SK-N-SH (cell line): ENCODE measurements around the gene SPOCK3. TPM values are rescaled to one million over a fixed set of nuclear protein-coding genes. Genes with fewer than 3 reads are reported as not detected.

ENCODE experiments used
- CTCF ChIA-PET: fragments of 300-600, 350-600 bp; formaldehyde crosslinking; extraction: SDS; loops from one replicate; lab custom pipeline; 2021; lab: Yijun Ruan, JAX
- POLR2A ChIA-PET: fragments of 350-600 bp; sonication (Branson Sonifier 250); formaldehyde crosslinking; extraction: SDS; loops from one replicate; lab custom pipeline; 2020; ENCODE audit warnings: antibody characterized with exemption, inconsistent platforms; lab: Yijun Ruan, JAX
- DNase-seq: peaks from one replicate; pipeline ENCODE4 v3.0.0; 2012
- H2AFZ ChIP-seq: fragments of 200-600 bp; sonication (generic); 2 replicates; pipeline ENCODE4 v1.8.1; 2016; ENCODE audit warnings: antibody characterized with exemption, mild to moderate bottlenecking, low read depth
- H3F3A ChIP-seq: fragments of 200-600 bp; sonication (generic); replicated peaks from 2 replicates; pipeline ENCODE3; 2016; ENCODE audit warnings: antibody characterized with exemption, mild to moderate bottlenecking; ENCODE audit not compliant: insufficient read depth
- H3K27ac ChIP-seq, 2 experiments: fragments of 200-500 bp in 1 of 2; fragments of 200-600 bp in 1 of 2; sonication (Bioruptor generic) in 1 of 2; sonication (generic), shearing (Covaris generic) in 1 of 2; 2 replicates each; pipeline versions ENCODE4 v1.5.1 to v1.6.1; 2014 to 2016; ENCODE audit warnings: low read depth in 2 of 2, inconsistent platforms in 1 of 2, low read length in 1 of 2, mild to moderate bottlenecking in 1 of 2, mixed read lengths in 1 of 2
- H3K27me3 ChIP-seq: fragments of 200-600 bp; sonication (generic), shearing (Covaris generic); 2 replicates; pipeline ENCODE4 v1.6.1; 2016; ENCODE audit warnings: mixed run types; ENCODE audit not compliant: insufficient read depth
- H3K36me3 ChIP-seq, 2 experiments: fragments of 200-500 bp in 1 of 2; fragments of 200-600 bp in 1 of 2; sonication (Bioruptor generic) in 1 of 2; sonication (generic) in 1 of 2; replicated peaks in 1 of 2; 2 replicates each; pipeline versions ENCODE3 to v1.5.1; 2014 to 2016; ENCODE audit warnings: low read length in 1 of 2, mild to moderate bottlenecking in 1 of 2; ENCODE audit not compliant: insufficient read depth in 2 of 2, control insufficient read depth in 1 of 2
- H3K4me1 ChIP-seq, 2 experiments: fragments of 200-500 bp in 1 of 2; fragments of 200-600 bp in 1 of 2; sonication (Bioruptor generic) in 1 of 2; sonication (generic), shearing (Covaris generic) in 1 of 2; 2 replicates each; pipeline versions ENCODE4 v1.5.1 to v1.6.1; 2014 to 2016; ENCODE audit warnings: low read depth in 1 of 2, low read length in 1 of 2, mixed run types in 1 of 2; ENCODE audit not compliant: insufficient read depth in 2 of 2, control insufficient read depth in 1 of 2
- H3K4me2 ChIP-seq: fragments of 200-600 bp; sonication (generic), shearing (Covaris generic); 2 replicates; pipeline ENCODE4 v1.6.1; 2017; ENCODE audit warnings: mixed run types
- H3K4me3 ChIP-seq, 2 experiments: fragments of 200-500 bp in 1 of 2; fragments of 200-600 bp in 1 of 2; sonication (Bioruptor generic) in 1 of 2; sonication (generic), shearing (Covaris generic) in 1 of 2; 2 replicates each; pipeline versions ENCODE4 v1.5.1 to v1.8.1; 2014 to 2016; ENCODE audit warnings: low read depth in 2 of 2, inconsistent platforms in 1 of 2, low read length in 1 of 2, mild to moderate bottlenecking in 1 of 2, mixed read lengths in 1 of 2, moderate library complexity in 1 of 2
- H3K79me2 ChIP-seq: fragments of 200-600 bp; sonication (generic); 2 replicates; pipeline ENCODE4 v1.8.1; 2017; ENCODE audit warnings: mild to moderate bottlenecking; ENCODE audit not compliant: insufficient read depth
- H3K9ac ChIP-seq: fragments of 200-600 bp; sonication (generic); 2 replicates; pipeline ENCODE4 v1.6.1; 2017; ENCODE audit warnings: mixed run types
- H3K9me2 ChIP-seq: fragments of 200-600 bp; sonication (generic); 2 replicates; pipeline ENCODE4 v1.6.1; 2017; ENCODE audit warnings: mixed run types
- H3K9me3 ChIP-seq: fragments of 200-600 bp; sonication (generic); 2 replicates; pipeline ENCODE4 v1.6.1; 2017; ENCODE audit warnings: mixed run types, mild to moderate bottlenecking, moderate library complexity
- H4K20me1 ChIP-seq: fragments of 200-600 bp; sonication (generic); 2 replicates; pipeline ENCODE4 v1.6.1; 2017; ENCODE audit warnings: mild to moderate bottlenecking, mixed run types; ENCODE audit not compliant: insufficient read depth
- CHD2 ChIP-seq: fragments of 150-350 bp; IDR thresholded peaks from 2 replicates; pipeline ENCODE4 v1.6.1; 2018; ENCODE audit warnings: low read length; ENCODE audit not compliant: partially characterized antibody
- ELF1 ChIP-seq: IDR thresholded peaks from 2 replicates; pipeline ENCODE4 v1.4.0; 2012
- EP300 ChIP-seq, 2 experiments: IDR thresholded peaks; 2 replicates each; pipeline versions ENCODE4 v1.4.0 to v1.6.1; 2012; ENCODE audit warnings: borderline replicate concordance in 1 of 2, low read depth in 1 of 2, low read length in 1 of 2
- FOSL2 ChIP-seq: IDR thresholded peaks from 2 replicates; pipeline ENCODE4 v1.4.0; 2012; ENCODE audit warnings: low read depth, mild to moderate bottlenecking, moderate library complexity, borderline replicate concordance
- FOXJ3 ChIP-seq: sonication (generic); formaldehyde crosslinking; IDR thresholded peaks from 2 replicates; pipeline ENCODE4 v1.5.1; 2020; ENCODE audit warnings: mild to moderate bottlenecking, missing genetic modification reagents
- GATA2 ChIP-seq: sonication (generic); formaldehyde crosslinking; IDR thresholded peaks from 2 replicates; pipeline ENCODE4 v1.5.0; 2020; ENCODE audit warnings: mild to moderate bottlenecking, missing genetic modification reagents
- NFIC ChIP-seq: IDR thresholded peaks from 2 replicates; pipeline ENCODE4 v1.4.0; 2012; ENCODE audit warnings: borderline replicate concordance
- RAD21 ChIP-seq: IDR thresholded peaks from 2 replicates; pipeline ENCODE4 v1.6.1; 2012; ENCODE audit warnings: mild to moderate bottlenecking, low read length
- SMC3 ChIP-seq: IDR thresholded peaks from 2 replicates; pipeline ENCODE4 v1.6.1; 2012; ENCODE audit warnings: low read depth, low read length, improper control_type of control experiment
- WGBS: methylation state at CpG from one replicate; pipeline ENCODE4 v1.1.6; 2017; ENCODE audit warnings: low lambda C conversion rate; 5-methylcytosine and 5-hydroxymethylcytosine counted together
- polyA plus RNA-seq, 3 experiments: library from polyadenylated mRNA; depleted of rRNA; stranded (reverse); fragments of >200 nt; gene quantifications; 2 replicates each; pipeline ENCODE4 v1.2.3, GENCODE V29; 2012
- TF ChIP-seq, protein P1 (sequence below): IDR thresholded peaks from 2 replicates; pipeline ENCODE4 v1.4.0; 2012; ENCODE audit warnings: low read depth, borderline replicate concordance
- TF ChIP-seq, protein P2 (sequence below): fragments of 150-350 bp; IDR thresholded peaks from 2 replicates; pipeline ENCODE4 v1.6.1; 2016; ENCODE audit warnings: mild to moderate bottlenecking, low read depth, low read length
- TF ChIP-seq, protein P3 (sequence below): IDR thresholded peaks from 2 replicates; pipeline ENCODE4 v1.4.0; 2012; ENCODE audit warnings: low read depth
- TF ChIP-seq, protein P4 (sequence below): IDR thresholded peaks from 2 replicates; pipeline ENCODE4; 2012

SPOCK3 gene
- polyA plus RNA-seq, 1 of the 3 experiments (the other 2 are of a cell fraction), result not detected

DNA sequence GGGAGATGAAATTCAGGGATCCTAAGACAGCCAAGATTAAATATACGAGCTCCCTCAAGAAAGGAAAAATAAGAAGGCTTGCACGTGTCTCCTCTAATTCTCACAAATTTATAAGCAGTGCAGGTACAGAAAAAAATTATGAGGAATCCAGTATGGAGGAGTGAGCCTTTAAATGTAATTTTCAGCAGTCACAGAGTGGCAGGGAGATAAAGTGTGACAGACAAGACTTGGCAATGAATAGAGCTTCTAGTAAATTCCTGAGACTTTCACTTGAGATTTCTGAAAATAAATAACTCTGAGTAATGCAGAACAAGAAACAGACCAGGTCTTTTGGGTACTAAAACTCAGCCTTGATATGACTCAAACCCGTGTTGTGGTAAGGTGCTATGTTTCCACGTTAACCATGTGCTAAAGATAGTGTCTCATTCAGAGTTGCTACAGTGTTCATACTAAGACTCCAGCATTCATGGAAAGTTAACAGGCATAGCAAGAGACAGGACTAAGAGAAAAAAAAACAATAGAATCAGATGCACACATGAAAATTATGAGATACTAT is 119.8 kb downstream of the SPOCK3 start (continued):
- TF ChIP-seq, protein P1, sequence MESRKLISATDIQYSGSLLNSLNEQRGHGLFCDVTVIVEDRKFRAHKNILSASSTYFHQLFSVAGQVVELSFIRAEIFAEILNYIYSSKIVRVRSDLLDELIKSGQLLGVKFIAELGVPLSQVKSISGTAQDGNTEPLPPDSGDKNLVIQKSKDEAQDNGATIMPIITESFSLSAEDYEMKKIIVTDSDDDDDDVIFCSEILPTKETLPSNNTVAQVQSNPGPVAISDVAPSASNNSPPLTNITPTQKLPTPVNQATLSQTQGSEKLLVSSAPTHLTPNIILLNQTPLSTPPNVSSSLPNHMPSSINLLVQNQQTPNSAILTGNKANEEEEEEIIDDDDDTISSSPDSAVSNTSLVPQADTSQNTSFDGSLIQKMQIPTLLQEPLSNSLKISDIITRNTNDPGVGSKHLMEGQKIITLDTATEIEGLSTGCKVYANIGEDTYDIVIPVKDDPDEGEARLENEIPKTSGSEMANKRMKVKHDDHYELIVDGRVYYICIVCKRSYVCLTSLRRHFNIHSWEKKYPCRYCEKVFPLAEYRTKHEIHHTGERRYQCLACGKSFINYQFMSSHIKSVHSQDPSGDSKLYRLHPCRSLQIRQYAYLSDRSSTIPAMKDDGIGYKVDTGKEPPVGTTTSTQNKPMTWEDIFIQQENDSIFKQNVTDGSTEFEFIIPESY, result no peak
- TF ChIP-seq FOSL2 (no peak), ELF1 (no peak)

DNA sequence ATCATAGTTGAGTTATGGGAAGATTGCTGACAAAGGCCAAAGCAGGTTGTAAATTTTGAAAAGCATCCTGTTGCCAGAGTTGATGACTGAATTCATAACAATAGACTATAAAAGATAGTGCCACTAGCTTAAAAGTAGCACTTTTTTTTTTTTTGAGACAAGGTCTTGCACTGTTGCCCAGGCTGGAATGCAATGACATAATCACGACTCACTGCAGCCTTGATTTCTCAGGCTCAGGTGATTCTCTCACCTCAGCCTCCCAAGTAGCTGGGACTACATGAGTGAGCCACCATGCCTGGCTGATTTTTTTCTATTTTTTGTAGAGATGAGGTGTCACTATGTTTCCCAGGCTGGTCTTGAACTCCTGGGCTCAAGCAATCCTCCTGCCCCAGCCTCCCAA is 122.7 kb downstream of the SPOCK3 start:
- 44% methylated on average over 1 of the region's 1 CpG for WGBS
- TF ChIP-seq, protein P2, sequence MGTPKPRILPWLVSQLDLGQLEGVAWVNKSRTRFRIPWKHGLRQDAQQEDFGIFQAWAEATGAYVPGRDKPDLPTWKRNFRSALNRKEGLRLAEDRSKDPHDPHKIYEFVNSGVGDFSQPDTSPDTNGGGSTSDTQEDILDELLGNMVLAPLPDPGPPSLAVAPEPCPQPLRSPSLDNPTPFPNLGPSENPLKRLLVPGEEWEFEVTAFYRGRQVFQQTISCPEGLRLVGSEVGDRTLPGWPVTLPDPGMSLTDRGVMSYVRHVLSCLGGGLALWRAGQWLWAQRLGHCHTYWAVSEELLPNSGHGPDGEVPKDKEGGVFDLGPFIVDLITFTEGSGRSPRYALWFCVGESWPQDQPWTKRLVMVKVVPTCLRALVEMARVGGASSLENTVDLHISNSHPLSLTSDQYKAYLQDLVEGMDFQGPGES, result no peak
- TF ChIP-seq GATA2 (CRISPR knock-in tag) (no peak), EP300 (IDR thresholded peaks at IDR 0.05; ENCODE audit: borderline replicate concordance in 1 of 2, low read depth in 1 of 2, low read length in 1 of 2) (no peak), NFIC (no peak), SMC3 (no peak), CHD2 (no peak), FOXJ3 (CRISPR knock-in tag) (no peak), ELF1 (no peak), RAD21 (no peak)
- TF ChIP-seq, protein P3, sequence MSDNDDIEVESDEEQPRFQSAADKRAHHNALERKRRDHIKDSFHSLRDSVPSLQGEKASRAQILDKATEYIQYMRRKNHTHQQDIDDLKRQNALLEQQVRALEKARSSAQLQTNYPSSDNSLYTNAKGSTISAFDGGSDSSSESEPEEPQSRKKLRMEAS, result no peak
- TF ChIP-seq, protein P4, sequence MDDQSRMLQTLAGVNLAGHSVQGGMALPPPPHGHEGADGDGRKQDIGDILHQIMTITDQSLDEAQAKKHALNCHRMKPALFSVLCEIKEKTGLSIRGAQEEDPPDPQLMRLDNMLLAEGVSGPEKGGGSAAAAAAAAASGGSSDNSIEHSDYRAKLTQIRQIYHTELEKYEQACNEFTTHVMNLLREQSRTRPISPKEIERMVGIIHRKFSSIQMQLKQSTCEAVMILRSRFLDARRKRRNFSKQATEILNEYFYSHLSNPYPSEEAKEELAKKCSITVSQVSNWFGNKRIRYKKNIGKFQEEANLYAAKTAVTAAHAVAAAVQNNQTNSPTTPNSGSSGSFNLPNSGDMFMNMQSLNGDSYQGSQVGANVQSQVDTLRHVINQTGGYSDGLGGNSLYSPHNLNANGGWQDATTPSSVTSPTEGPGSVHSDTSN, result no peak
- Histone ChIP-seq H3K27me3 (no peaks in the 10 kb centered on the region), H3K9me2 (no peaks in the 10 kb centered on the region), H3K27ac (no peak overlapping the region), H3K9ac (no peak overlapping the region), H3F3A (no peaks in the 10 kb centered on the region), H4K20me1 (no peaks in the 10 kb centered on the region), H3K36me3 (no peaks in the 10 kb centered on the region), H3K4me2 (no peak overlapping the region), H3K4me3 (no peak overlapping the region), H3K9me3 (no peaks in the 10 kb centered on the region), H2AFZ (no peak overlapping the region), H3K4me1 (no peaks in the 10 kb centered on the region), H3K79me2 (no peaks in the 10 kb centered on the region)
- ChIA-PET POLR2A (no interaction called here), CTCF (no interaction called here)
- no peak for DNase-seq
